HG02763 (cell line): ENCODE results near the gene PFN1.
A peak's percentile ranks its signal among the peaks of the same experiment; 100 is the strongest.

ENCODE experiments used
- ATAC-seq: cut with Tn5 transposase; IDR thresholded peaks from one replicate; pipeline ENCODE4 v1.9.1; 2021; ENCODE audit warnings: mild to moderate bottlenecking, moderate library complexity; ENCODE audit not compliant: unreplicated experiment

The PFN1 gene

DNA sequence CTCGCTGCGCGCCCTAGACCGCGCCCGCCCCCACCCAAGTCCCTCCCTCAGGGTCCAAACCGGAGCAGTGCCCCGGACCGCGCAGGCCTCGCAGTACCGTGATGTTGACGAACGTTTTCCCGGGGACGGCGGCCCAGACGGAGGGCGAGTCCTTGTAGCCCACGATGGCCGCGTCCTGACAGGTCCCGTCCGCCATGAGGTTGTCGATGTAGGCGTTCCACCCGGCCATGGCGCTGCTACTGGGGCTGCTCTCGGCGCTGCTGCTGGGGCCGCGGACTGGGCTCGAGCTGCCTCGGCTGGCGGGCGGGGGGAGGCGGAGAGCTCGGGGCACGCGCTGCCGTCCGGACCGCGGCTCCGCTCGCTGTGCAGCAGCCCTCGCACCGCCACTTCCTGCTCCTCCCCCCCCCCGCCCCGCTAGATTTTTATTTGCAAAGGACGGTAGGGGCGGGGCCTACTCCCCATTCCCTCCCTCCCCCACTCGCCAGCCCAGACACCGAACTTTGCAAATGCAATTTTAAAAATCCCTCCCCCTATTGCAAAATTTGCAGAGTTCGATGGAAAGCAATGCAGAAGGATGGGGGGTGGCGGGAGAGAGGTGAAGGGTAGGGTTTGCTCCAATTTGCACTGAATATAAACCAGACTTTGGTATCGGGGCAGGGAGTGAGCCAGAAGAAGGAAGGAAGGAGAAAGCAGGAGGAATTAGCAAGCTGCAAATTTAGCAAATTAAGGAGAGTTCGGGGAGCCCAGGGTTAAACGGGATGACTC is at the start of gene PFN1:
PFN1 (minus strand) TSS at position 365 of the 765 bp plus-strand sequence; CDS start at position 229, 136 bp downstream.
- ATAC-seq = peak; percentile 21

- ATAC-seq = peak; percentile 78
These were observed 49.1 kb upstream of the PFN1 start, which contains the start of the genes INCA1 and KIF1C for GRCh38 chr17:4997302-4998026. Gene INCA1, minus strand, starts transcription at chr17:4997522. Its CDS starts 3,085 bp downstream, at chr17:4994437. Gene KIF1C, plus strand, starts transcription at chr17:4997950. Its CDS starts 2,297 bp downstream, at chr17:5000247.

DNA sequence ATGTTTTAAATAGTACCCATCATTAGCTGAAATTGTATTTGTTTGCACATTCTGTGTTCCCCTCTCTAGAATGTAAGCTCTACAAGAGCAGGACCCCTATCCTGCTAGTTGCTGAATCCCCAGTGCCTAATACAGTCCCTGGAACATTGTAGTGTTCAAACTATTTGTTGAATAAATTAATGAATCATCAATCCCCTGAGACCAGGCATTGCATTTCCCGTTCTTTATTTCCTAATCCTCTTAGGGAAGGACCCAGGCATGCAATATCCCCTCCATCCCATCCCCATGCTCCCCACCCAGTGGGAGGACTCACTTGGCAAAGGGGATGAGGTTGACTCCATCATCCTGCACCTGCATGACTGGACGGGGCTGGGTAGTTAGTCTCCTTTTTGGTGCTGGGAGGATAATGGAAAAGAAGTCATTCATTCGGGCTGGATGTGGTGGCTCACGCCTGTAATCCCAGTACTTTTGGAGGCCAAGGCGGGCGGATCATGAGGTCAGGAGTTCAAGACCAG is 45.8 kb upstream of the PFN1 start:
- no peak for ATAC-seq

- peak; percentile 9 for ATAC-seq
These were observed 39.6 kb upstream of the PFN1 start for GRCh38 chr17:4987767-4988567.

- peak; percentile 73 for ATAC-seq
These were observed 38.8 kb upstream of the PFN1 start, which contains the start of gene CAMTA2 for GRCh38 chr17:4986951-4987766. Gene CAMTA2, minus strand, starts transcription at chr17:4987675. Its CDS starts 1,453 bp downstream, at chr17:4986222.

- no peak for ATAC-seq
These were observed 38.1 kb upstream of the PFN1 start for GRCh38 chr17:4986403-4986802.

- no peak for ATAC-seq
These were observed 34.0 kb upstream of the PFN1 start for GRCh38 chr17:4982305-4982704.

GRCh38 chr17:4980644-4981216 is 32.4 kb upstream of the PFN1 start:
- no peak for ATAC-seq

GRCh38 chr17:4978726-4979125 is 30.4 kb upstream of the PFN1 start:
- ATAC-seq = no peak

DNA sequence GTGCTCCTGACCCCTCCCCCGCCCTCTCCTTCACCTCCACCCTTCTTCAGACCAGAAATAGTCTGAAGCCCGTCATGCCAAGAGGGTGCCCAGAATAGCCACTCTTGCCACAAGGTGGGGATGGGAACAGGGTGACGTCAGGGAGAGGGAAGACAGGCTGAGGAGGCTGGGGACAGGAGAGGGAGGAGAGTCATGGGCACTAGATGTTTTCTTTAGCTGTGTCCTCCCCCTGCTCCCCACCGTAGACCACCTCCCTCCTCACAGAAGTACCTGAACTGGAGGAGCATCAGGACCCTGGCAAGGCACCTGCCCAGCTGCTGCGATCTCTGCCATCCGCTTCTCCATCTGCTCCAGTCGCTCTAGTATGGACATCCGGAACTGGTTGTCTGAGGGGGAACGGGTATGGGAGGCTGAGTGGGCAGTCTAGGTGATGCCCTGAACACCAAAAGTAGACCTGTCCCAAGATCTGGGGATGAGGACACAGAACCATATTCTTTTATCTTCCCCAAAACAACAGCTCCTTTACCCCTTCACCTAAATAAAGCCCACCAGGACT is 25.9 kb upstream of the PFN1 start:
- no peak for ATAC-seq

GRCh38 chr17:4973256-4974114 is 25.2 kb upstream of the PFN1 start:
- ATAC-seq = no peak

GRCh38 chr17:4972752-4973151 is 24.4 kb upstream of the PFN1 start:
- ATAC-seq = no peak

DNA sequence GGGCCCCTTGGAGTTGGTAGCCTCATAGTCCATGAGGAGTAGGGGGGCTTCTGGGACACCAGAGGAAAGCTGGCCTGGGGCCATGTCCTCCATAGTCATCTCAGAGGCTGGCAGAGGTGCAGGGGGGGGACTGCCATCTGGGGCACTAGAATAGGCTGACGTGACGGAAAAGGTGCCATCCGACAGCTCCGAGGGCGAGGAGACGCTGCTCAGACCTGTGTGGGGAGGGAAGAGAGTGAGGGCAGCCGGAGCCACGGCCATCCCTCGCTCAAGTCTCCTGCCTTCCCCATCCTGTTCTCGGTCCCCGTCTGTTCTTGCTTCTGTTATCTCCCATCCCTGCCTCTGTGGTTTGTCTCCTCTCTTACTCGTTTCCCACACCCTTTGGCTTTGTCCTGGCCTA is 24.0 kb upstream of the PFN1 start:
- no peak for ATAC-seq

DNA sequence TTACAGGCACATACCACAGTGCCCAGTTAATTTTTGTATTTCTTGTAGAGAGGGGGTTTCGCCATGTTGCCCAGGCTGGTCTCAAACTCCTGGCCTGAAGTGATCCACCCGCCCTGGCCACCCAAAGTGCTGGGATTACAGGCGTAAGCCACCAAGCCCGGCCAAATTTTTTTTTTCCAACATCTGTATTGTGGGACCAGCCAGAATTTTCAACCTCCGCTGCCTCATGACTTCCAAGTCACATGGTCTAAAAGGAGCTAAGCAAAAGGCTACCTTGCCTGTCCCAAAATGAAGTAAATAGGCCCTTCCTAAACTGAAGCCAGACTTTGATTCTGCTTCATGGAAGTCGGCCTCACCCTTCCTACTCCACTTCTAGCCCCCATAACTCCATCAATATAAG is 23.5 kb upstream of the PFN1 start:
- ATAC-seq = no peak

GRCh38 chr17:4970273-4970672 is 21.9 kb upstream of the PFN1 start:
- ATAC-seq = no peak

GRCh38 chr17:4969551-4970173 is 21.3 kb upstream of the PFN1 start:
- no peak for ATAC-seq

- no peak for ATAC-seq
These were observed 20.8 kb upstream of the PFN1 start for GRCh38 chr17:4969047-4969550.
